Activated naive CD4-positive, alpha-beta T cell treated with anti-CD3 and anti-CD28 coated beads for 36 hours (primary cell): ENCODE measurements around the gene ABLIM2. TPM values are rescaled to one million over a fixed set of nuclear protein-coding genes. Genes with fewer than 3 reads are reported as not detected.

ENCODE experiments used
- CTCF ChIA-PET: fragments of 350-600 bp; sonication (Branson Sonifier 250); formaldehyde crosslinking; loops from one replicate; lab custom pipeline; 2021; ENCODE audit warnings: antibody characterized with exemption; lab: Charles Lee
- DNase-seq: peaks from one replicate; pipeline ENCODE4 v3.0.0-alpha.2; 2020
- H3K27ac Mint-ChIP-seq: one replicate; pipeline ENCODE4 v1.8.0; 2021; ENCODE audit warnings: mild to moderate bottlenecking, mixed read lengths
- H3K27me3 Mint-ChIP-seq: one replicate; pipeline ENCODE4 v1.8.0; 2021; ENCODE audit warnings: low read depth, mixed read lengths
- H3K36me3 Mint-ChIP-seq: one replicate; pipeline ENCODE4 v1.8.0; 2021; ENCODE audit warnings: low read depth, mixed read lengths
- H3K4me1 Mint-ChIP-seq: one replicate; pipeline ENCODE4 v1.8.0; 2021; ENCODE audit warnings: low read depth, mixed read lengths
- H3K4me3 Mint-ChIP-seq: one replicate; pipeline ENCODE4 v1.8.0; 2021; ENCODE audit warnings: mild to moderate bottlenecking, moderate library complexity, mixed read lengths
- H3K9me3 Mint-ChIP-seq: one replicate; pipeline ENCODE4 v1.8.0; 2021; ENCODE audit warnings: mixed read lengths
- intact Hi-C: fragments of 100-400 bp; cut with micrococcal nuclease; formaldehyde crosslinking; loops from one replicate; pipeline ENCODE4 v1.15.1; 2023
- total RNA-seq, 2 experiments: library from RNA; stranded (reverse); gene quantifications; one replicate each; pipeline ENCODE4 v1.2.3, GENCODE V29; 2021

The ABLIM2 gene
- total RNA-seq, 2 experiments from 2014 or later, result 0.22 to 0.24 TPM

DNA sequence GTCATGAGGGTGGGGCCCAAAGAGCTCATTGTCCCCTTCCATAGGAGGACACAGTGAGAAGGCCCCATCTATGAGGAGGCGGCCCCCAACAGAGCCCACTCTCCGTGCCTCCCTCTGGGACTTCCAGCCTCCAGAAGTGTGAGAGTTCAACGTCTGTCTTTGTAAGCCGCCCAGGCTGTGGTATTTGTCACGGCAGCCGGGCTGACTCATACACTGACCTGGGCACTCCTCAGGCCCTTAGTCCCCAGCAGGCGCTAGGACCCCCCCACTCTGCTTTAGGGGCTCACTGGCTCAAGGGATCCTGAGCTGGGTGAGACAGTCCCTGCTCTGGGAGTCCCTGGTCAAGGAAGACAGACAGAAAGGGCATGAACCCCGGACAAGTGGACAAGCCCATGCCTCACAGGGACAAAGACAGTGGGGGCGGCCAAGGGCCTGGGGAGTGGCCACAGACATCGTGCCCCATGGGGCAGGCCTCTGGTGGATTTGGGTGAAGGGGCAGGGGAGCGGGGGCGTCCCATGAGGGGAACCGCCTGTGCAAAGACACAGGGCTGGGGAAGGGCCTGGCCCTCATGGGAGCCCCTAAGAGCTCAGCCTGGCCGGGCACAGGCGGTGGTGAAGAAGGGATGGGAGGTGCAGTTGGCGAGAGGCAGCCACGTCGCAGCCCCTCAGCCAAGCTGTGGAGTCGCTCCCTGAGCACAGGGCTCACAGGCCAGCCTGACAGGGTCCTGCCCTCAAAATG, 21.5 kb downstream of the ABLIM2 start:
- intact Hi-C loops, result no loop called here
- no peak for DNase-seq
- Mint-ChIP-seq H3K27me3 (no peaks in the 10 kb centered on the region), H3K9me3 (peaks cover 7% of the 10 kb centered on the region), H3K27ac (no peak overlapping the region), H3K36me3 (no peaks in the 10 kb centered on the region), H3K4me1 (no peaks in the 10 kb centered on the region), H3K4me3 (no peak overlapping the region)
- CTCF ChIA-PET, result no interaction called here

DNA sequence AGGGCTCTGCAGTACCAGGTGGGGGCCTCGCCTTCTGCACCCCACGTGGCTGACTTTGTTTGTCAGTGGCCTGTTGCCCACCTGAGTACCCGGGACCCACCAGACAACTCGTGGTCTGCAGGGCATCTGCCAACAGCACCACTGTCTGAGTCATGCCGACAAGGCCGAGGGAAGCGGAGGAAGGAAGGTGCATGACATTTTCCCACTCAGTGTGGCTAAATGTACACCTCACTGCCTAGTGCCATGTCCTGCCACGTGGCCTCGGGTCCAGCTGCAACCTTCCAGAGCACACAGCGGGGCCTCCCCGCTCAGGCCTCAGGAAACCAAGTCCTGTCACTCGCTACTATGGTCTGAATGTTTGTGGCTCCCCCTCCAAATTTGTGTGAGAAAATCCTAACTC, 22.1 kb downstream of the ABLIM2 start:
- intact Hi-C loops, result no loop called here
- no peak for DNase-seq
- peaks cover 7% of the 10 kb centered on the region for H3K9me3 Mint-ChIP-seq
- CTCF ChIA-PET, result no interaction called here
- H3K4me1 Mint-ChIP-seq, result no peaks in the 10 kb centered on the region
- no peak overlapping the region for H3K4me3 Mint-ChIP-seq
- H3K27me3 Mint-ChIP-seq, result no peaks in the 10 kb centered on the region
- H3K36me3 Mint-ChIP-seq, result no peaks in the 10 kb centered on the region
- no peak overlapping the region for H3K27ac Mint-ChIP-seq

DNA sequence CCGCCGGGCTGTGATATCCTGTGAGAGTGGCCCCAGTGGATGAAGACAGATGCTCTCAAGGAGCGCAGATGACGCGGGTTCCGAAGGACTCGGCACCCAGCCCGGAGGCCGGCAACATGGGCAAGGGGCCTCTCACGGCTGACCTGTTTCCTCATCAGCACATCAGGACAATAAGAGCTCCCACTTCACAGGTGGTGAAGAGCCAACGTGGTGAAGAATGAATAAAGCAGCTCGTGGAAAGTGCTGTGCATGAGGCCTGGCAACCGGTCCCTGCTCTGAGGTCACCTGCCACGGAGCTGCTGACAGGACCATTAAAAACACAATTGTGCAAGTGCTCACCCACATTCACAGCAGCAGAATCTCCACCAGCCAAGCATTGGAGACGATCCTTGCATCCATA, 22.9 kb downstream of the ABLIM2 start:
- no peaks in the 10 kb centered on the region for H3K36me3 Mint-ChIP-seq
- intact Hi-C loops, result no loop called here
- no peaks in the 10 kb centered on the region for H3K4me1 Mint-ChIP-seq
- H3K9me3 Mint-ChIP-seq, result peaks cover 4% of the 10 kb centered on the region
- no peaks in the 10 kb centered on the region for H3K27me3 Mint-ChIP-seq
- H3K27ac Mint-ChIP-seq, result no peak overlapping the region
- CTCF ChIA-PET, result no interaction called here
- H3K4me3 Mint-ChIP-seq, result no peak overlapping the region
- no peak for DNase-seq

DNA sequence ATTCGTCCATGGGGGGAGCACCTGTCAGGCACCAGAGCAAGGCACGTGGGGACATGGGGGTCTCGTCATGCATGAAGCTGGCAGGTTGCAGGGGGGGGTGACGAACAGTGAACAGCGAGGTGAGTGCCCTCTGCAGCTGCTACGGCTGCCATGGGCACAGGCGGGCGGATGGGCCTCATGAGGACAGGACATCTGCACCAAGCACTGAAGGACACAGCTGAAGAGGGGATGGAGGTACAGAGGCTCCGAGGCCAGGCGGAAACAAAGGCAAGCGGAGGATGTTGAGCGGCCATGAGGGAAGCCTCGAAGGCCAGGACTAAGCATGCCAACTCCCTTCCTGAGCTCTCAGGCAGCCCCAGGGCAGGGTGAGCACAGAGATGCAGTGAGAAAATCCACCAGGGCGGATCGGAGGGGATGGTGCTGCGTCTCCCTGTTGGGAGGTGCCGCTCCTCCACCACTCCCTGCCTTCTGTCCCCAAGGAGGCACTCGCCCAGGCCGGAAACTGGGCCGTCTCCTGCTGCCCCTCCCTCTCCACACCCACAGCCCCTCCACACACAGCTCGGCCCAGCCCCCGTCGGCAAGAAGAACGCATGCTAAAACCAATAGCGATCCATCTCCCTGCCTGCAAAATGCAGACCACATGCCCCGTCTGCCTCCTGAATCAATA, 24.6 kb downstream of the ABLIM2 start:
- Mint-ChIP-seq H3K9me3 (no peaks in the 10 kb centered on the region), H3K27ac (no peak overlapping the region), H3K27me3 (no peaks in the 10 kb centered on the region), H3K36me3 (no peaks in the 10 kb centered on the region), H3K4me3 (no peak overlapping the region), H3K4me1 (no peaks in the 10 kb centered on the region)
- intact Hi-C loops, result no loop called here
- DNase-seq, result no peak
- CTCF ChIA-PET, result interaction anchor here (0.6 kb wide), 1 partner anchor 331 kb away, joined by 3 read pairs; no protein-coding TSS in a partner anchor

DNA sequence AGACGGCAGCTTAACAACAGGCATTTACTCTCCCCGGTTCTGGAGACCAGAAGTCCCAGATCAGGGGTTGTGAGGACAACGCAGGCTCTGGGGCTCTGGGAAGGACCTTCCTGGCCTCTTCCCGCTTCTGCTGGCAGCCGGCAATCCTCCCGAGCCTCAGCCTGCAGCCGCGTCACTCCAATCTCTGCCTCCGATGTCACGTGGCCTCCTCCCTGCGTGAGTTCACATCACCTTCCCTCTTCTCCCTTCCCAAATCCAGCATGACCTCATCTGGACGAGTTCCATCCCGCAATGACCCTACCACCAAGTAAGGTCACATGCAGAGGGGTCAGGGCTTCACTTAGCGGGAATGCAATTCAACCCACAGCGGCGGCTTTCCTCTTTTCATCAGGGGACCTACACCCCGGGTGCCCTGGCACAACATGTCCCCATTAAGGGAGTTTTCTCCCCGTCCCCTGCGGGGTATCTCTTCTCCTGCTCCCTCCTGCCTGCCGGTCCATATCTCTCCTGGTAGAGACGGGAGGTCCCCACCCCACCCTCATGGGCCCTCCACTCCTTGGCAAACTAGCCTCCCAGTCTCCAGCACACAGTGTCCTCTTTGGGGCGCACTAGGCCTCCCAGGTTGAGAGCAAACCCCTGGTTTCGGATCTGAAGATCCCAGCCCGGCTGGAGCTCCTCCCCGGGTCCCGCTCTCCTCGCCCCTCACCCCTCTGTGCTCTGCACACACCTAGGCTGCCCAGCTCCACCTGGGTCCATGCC, 25.5 kb downstream of the ABLIM2 start:
- H3K36me3 Mint-ChIP-seq, result no peaks in the 10 kb centered on the region
- H3K9me3 Mint-ChIP-seq, result no peaks in the 10 kb centered on the region
- no peak overlapping the region for H3K27ac Mint-ChIP-seq
- H3K27me3 Mint-ChIP-seq, result no peaks in the 10 kb centered on the region
- DNase-seq, result no peak
- intact Hi-C loops, result no loop called here
- H3K4me1 Mint-ChIP-seq, result no peaks in the 10 kb centered on the region
- no peak overlapping the region for H3K4me3 Mint-ChIP-seq
- CTCF ChIA-PET, result interaction anchor here (0.6 kb wide), 1 partner anchor 330 kb away, joined by 3 read pairs; no protein-coding TSS in a partner anchor

DNA sequence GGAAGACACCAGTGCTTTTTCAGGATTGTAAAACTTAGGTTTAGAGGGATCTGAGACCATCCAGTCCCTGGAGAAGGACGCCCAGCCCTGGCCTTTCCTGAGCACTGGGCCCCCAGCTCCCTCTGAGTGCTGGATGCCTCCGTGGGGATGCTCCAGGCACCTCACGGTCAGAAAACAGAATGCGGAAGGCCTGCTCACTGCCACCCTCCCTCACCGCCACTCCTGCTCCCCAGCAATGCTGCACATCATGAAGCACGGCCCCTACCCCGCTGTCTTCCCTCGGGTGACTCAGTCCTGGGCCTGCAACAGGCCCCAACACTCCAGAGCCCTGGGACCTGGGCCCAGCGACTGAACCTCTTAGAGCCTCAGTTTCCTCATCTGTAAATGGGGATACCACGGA, 26.2 kb downstream of the ABLIM2 start:
- intact Hi-C loops, result no loop called here
- CTCF ChIA-PET, result no interaction called here
- Mint-ChIP-seq H3K4me3 (no peak overlapping the region), H3K4me1 (no peaks in the 10 kb centered on the region), H3K27me3 (no peaks in the 10 kb centered on the region), H3K27ac (no peak overlapping the region), H3K36me3 (no peaks in the 10 kb centered on the region), H3K9me3 (no peaks in the 10 kb centered on the region)
- no peak for DNase-seq

DNA sequence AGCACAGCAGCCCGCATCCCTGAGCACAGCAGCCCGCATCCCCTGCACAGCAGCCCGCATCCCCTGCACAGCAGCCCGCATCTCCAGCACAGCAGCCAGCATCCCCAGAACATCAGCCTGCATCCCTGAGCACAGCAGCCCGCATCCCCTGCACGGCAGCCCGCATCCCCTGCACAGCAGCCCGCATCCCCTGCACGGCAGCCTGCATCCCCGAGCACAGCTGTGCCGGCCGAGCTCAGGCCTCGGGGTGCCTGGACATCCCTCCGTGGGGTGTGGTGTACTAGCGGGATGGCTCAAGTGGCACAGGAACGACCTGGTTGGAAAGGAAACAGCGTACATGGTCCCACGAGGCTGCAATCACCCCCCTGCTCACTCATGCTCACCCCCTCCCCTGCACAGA, 26.8 kb downstream of the ABLIM2 start:
- Mint-ChIP-seq H3K4me1 (no peaks in the 10 kb centered on the region), H3K4me3 (no peak overlapping the region), H3K27me3 (no peaks in the 10 kb centered on the region), H3K27ac (no peak overlapping the region), H3K9me3 (no peaks in the 10 kb centered on the region), H3K36me3 (no peaks in the 10 kb centered on the region)
- intact Hi-C loops, result no loop called here
- CTCF ChIA-PET, result no interaction called here
- no peak for DNase-seq

DNA sequence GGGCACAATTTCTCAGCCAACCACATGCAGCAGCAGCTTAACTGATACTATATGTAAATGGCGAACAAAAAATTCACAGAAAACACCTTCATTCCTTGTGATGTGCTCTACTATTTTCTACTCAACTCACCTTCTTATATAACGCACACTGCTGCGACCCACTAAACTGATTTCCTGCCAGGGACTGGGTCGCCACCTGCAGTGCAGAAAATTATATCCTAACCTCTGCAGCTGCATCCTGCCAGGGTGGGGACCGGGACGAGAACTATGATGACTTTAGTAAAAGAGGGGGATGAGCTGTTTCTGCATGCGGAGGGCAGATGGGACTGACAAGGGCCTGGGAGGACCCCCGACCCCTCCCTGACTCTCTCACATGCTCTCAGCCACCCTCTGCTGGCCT, 27.4 kb downstream of the ABLIM2 start:
- H3K4me3 Mint-ChIP-seq, result no peak overlapping the region
- CTCF ChIA-PET, result no interaction called here
- no peaks in the 10 kb centered on the region for H3K27me3 Mint-ChIP-seq
- H3K9me3 Mint-ChIP-seq, result no peaks in the 10 kb centered on the region
- H3K36me3 Mint-ChIP-seq, result no peaks in the 10 kb centered on the region
- no peak overlapping the region for H3K27ac Mint-ChIP-seq
- H3K4me1 Mint-ChIP-seq, result no peaks in the 10 kb centered on the region
- intact Hi-C loops, result no loop called here
- no peak for DNase-seq

DNA sequence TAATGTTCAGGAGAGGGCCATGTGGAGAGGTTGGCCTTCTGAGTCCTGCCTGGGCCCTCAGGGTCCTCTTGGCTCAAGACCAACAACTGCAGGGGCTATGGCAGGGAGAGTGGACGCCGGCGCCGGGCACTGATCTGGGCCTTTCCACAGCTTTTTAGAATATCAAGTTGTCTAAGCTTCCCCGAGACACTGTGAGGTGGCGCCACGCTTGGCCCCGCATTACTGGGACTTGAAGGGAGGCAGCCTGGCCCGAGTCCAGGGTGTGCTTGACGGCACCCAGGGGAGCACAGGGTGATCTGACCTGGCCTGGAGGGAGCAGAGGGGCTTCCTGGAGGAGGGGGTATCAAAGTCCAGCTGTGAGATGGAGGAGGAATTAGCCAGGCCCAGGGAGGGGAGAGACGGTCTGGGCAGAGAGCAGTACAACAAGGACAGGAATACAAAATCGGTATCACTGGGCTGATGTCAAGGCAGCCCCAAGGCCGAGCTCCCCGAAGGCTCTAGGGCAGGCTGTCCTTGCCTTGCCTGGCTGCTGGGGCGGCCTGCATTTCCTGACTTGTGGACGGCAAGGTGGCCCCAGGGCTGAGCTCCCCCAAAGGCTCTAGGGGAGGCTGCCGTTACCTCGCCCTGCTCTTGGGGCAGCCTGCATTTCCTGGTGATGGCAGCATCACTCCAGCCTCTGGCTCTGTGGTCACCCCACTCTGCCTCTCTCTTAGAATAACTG, 28.1 kb downstream of the ABLIM2 start:
- no peaks in the 10 kb centered on the region for H3K27me3 Mint-ChIP-seq
- intact Hi-C loops, result no loop called here
- no peaks in the 10 kb centered on the region for H3K4me1 Mint-ChIP-seq
- H3K9me3 Mint-ChIP-seq, result no peaks in the 10 kb centered on the region
- CTCF ChIA-PET, result no interaction called here
- DNase-seq, result no peak
- no peaks in the 10 kb centered on the region for H3K36me3 Mint-ChIP-seq
- no peak overlapping the region for H3K27ac Mint-ChIP-seq
- no peak overlapping the region for H3K4me3 Mint-ChIP-seq

DNA sequence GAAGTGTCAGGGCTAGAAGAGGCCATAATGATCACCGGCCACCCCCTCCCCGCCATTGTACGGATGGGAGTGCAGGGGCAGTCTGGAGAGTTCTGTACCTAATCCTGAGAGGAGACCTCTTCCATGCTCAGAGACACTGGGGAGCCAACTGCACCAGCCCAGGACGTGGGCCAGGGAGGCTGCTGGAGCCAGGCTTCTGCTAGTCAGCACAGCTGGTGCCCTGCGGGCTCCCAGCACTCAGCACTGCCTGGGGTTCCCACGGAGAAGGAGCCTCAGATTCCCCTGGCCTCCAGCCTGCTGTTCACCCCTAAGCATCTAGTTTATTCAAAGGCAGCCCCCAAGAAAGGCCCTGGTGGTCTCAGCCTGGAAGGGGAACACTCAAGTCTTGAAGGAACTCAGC, 28.8 kb downstream of the ABLIM2 start:
- intact Hi-C loops, result no loop called here
- Mint-ChIP-seq H3K9me3 (no peaks in the 10 kb centered on the region), H3K4me1 (no peaks in the 10 kb centered on the region), H3K27ac (no peak overlapping the region), H3K4me3 (no peak overlapping the region), H3K27me3 (no peaks in the 10 kb centered on the region), H3K36me3 (no peaks in the 10 kb centered on the region)
- CTCF ChIA-PET, result no interaction called here
- DNase-seq, result no peak

DNA sequence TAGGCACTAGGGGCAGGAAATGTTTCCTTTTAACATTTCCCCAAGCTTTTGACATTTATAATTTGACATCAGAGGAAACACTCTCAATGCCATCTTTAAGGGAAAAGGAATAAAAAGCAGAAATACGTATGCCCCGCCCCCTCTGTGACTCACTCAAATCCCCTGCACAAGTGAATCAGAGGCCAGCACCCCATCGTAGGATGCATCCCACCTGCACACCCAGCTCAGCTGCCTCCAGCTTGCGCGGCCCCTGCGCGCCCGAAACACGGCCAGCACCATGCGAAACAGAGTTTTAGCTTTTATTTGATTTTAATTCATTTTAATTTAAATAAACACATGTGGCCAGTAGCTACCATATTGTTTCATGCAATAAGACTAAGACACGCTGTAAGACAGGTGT, 29.5 kb downstream of the ABLIM2 start:
- no peaks in the 10 kb centered on the region for H3K36me3 Mint-ChIP-seq
- H3K4me1 Mint-ChIP-seq, result no peaks in the 10 kb centered on the region
- H3K9me3 Mint-ChIP-seq, result no peaks in the 10 kb centered on the region
- H3K27me3 Mint-ChIP-seq, result no peaks in the 10 kb centered on the region
- CTCF ChIA-PET, result no interaction called here
- DNase-seq, result no peak
- intact Hi-C loops, result no loop called here
- H3K27ac Mint-ChIP-seq, result no peak overlapping the region
- H3K4me3 Mint-ChIP-seq, result no peak overlapping the region

DNA sequence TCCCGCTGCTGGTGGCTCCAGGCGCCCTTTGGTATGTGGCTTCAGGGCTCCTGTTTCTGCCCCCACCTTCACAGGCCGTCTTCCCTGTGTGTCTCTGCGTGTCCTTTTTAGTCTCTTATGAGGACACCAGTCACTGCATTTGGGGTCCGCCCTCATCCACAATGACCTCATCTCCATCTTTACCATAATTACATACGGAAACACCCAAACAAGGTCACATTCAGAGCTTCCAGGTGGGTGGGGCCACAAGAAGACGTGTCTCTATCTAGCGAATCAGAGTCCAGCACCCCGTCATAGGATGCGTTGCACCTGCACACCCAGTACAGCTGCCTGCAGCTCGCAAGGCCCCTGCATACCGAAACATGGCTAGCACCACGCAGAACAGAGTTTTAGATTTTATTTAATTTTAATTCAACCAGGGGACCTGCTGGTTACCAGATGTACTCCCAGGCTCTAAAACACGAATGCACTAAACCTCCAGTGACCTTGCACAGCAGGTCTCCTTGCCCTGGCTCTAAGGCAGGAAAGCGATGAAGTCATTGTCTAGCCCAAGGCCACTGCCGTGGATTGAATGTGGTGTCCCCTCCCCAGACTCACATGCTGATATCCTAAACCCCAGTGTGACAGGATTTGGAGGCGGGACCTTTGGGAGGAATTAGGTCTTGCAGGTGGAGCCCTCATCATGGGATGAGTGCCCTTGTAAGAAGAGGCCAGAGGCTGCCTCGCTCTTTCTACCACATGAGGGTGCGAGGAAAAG, 30.3 kb downstream of the ABLIM2 start:
- Mint-ChIP-seq H3K4me1 (no peaks in the 10 kb centered on the region), H3K36me3 (no peaks in the 10 kb centered on the region), H3K4me3 (no peak overlapping the region), H3K9me3 (no peaks in the 10 kb centered on the region), H3K27me3 (no peaks in the 10 kb centered on the region), H3K27ac (no peak overlapping the region)
- CTCF ChIA-PET, result no interaction called here
- no peak for DNase-seq
- intact Hi-C loops, result no loop called here
